Naive thymus-derived CD8-positive, alpha-beta T cell (primary cell): ENCODE measurements around the gene IQCE. TPM values are rescaled to one million over a fixed set of nuclear protein-coding genes. Genes with fewer than 3 reads are reported as not detected.
"Not testable (repeated sequence)": the region's sequence is repeated elsewhere in the genome, so short reads cannot be mapped to it uniquely, and the experiment has no call there.

Source experiments
- ATAC-seq, 2 donors: fragments of 150-1000 bp; cut with Tn5 transposase in 1 of 2; sonication (Bioruptor Pico), chemical (Tn5 transposase) in 1 of 2; 1 replicate in 1 of 2; 2 replicates in 1 of 2; pipeline ENCODE4 v1.10.0; 2021; ENCODE audit warnings: mild to moderate bottlenecking in 2 of 2, moderate library complexity in 2 of 2
- POLR2A ChIA-PET: fragments of 350-600 bp; sonication (Branson Sonifier 250); formaldehyde crosslinking; loops from one replicate; lab custom pipeline; 2021; ENCODE audit warnings: antibody characterized with exemption; lab: Charles Lee
- DNase-seq, 10 donors: peaks; one replicate each; pipeline versions ENCODE4 v3.0.0 to v3.0.0-alpha.2; 2020 to 2022
- H3K27ac Mint-ChIP-seq, 10 donors: one replicate each; pipeline ENCODE4 v1.8.0; 2020 to 2022; ENCODE audit warnings: mild to moderate bottlenecking in 10 of 10, mixed read lengths in 10 of 10, moderate library complexity in 4 of 10, inconsistent platforms in 1 of 10
- H3K27me3 Mint-ChIP-seq, 5 donors: one replicate each; pipeline ENCODE4 v1.8.0; 2021 to 2022; ENCODE audit warnings: mixed read lengths in 5 of 5
- H3K36me3 Mint-ChIP-seq, 3 donors: one replicate each; pipeline ENCODE4 v1.8.0; 2020 to 2022; ENCODE audit warnings: mixed read lengths in 3 of 3, mild to moderate bottlenecking in 2 of 3, inconsistent platforms in 1 of 3
- H3K4me1 Mint-ChIP-seq, 4 donors: one replicate each; pipeline ENCODE4 v1.8.0; 2021 to 2022; ENCODE audit warnings: mixed read lengths in 4 of 4
- H3K4me3 Mint-ChIP-seq, 10 donors: one replicate each; pipeline ENCODE4 v1.8.0; 2020 to 2022; ENCODE audit warnings: mild to moderate bottlenecking in 10 of 10, mixed read lengths in 10 of 10, moderate library complexity in 6 of 10, inconsistent platforms in 1 of 10
- H3K9me3 Mint-ChIP-seq, 9 donors: one replicate each; pipeline ENCODE4 v1.8.0; 2020 to 2022; ENCODE audit warnings: mixed read lengths in 9 of 9, mild to moderate bottlenecking in 3 of 9, inconsistent platforms in 1 of 9, moderate library complexity in 1 of 9
- polyA plus RNA-seq, 3 donors: library from polyadenylated mRNA; unstranded; fragments of 300-500 nt; fragmentation: Illumina TruSeq; gene quantifications; one replicate each; pipeline ENCODE4 v1.2.3, GENCODE V29; 2021
- total RNA-seq, 8 experiments: library from RNA in 2 of 8; stranded (reverse) in 2 of 8; gene quantifications; one replicate each; pipeline ENCODE4 v1.2.3 and lab custom pipeline; 2021 to 2026

IQCE gene
- total and polyA plus RNA-seq, 5 experiments from 2014 or later = 0.77 to 8.9 (median 2.2) TPM

DNA sequence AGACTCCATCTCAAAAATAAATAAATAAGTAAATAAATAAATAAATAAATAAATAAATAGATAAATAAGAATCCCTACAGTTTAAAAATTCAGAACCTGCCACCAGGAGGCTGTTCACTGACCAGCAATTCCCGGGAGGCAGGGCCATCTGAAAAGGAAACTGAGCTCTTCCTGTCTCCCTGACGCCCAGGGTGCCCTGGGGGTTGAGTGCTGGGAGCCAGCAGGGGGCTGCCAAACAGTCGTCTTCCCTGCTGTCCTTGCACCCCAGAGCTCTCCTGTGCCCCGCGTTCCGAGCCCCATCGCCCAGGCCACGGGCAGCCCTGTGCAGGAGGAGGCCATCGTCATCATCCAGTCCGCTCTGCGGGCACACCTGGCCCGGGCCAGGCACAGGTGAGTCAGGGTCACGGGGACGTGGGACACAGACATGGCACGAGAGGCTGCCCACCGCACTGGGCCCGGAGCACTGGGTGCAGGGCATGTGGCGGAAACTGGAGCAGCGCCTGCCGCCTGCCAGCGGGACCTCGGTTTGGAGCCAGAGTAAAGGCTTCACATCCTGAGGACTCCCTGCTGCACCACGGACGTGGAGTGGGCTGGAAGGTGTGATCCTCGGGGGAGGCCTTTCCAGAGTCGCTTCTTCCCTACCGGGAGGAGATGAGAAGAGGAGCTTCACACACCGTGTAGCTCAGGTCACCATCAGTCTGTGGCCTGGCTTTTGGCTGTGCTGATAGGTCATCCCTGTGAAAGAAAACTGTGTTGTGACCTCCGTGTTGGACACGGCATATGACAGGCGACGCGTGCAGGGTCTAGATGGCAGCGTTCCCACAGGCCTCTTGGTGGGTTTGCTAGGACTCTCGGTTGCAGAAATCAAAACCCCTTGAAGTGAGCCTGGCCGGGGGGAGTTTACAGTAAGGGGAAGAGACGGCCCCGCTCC, 47.1 kb downstream of the IQCE start:
- Mint-ChIP-seq H3K36me3 (peaks cover 0 to 3% (median 2%) of the 10 kb centered on the region in 3 donors), H3K27me3 (no peaks in the 10 kb centered on the region), H3K4me3 (no peak overlapping the region)

DNA sequence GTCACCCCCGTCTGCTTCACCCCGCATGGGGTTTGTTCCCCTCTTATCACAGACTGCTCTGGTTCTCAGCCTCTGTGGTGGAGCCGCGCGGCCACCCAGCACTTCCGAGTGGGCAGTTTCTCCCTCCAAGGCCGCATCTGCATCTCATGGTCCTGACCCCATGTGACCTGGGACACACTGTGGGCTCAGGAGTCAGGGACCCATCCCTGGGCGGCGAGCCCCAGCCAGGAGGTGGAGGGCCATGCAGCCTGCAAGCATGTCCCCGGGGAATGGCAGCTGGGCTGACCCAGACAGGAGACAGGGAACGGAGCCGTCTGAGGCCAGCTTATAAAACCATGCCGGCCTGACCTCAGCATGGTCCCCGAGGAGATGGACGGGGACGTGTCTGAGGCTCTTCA, 47.8 kb downstream of the IQCE start:
- POLR2A ChIA-PET = interaction anchor here (1.4 kb wide), 1 partner anchor 18 kb away, joined by 3 read pairs; no protein-coding TSS in a partner anchor
- H3K9me3 Mint-ChIP-seq = no peaks in the 10 kb centered on the region
- DNase-seq (no peak), ATAC-seq (no peak)
- no peak overlapping the region for H3K4me3 Mint-ChIP-seq
- H3K27ac Mint-ChIP-seq = no peak overlapping the region
- peaks cover 0 to 3% (median 2%) of the 10 kb centered on the region in 3 donors for H3K36me3 Mint-ChIP-seq
- H3K4me1 Mint-ChIP-seq = peaks cover 5 to 30% (median 9%) of the 10 kb centered on the region in 4 donors
- H3K27me3 Mint-ChIP-seq = no peaks in the 10 kb centered on the region

More for the DNA sequence above, 47.1 kb downstream of the IQCE start:
- DNase-seq (no peak), ATAC-seq (no peak)
- no peaks in the 10 kb centered on the region for H3K9me3 Mint-ChIP-seq
- H3K4me1 Mint-ChIP-seq = peaks cover 5 to 30% (median 9%) of the 10 kb centered on the region in 4 donors
- POLR2A ChIA-PET = interaction anchor here (0.6 kb wide), 1 partner anchor 37 kb away, joined by 7 read pairs; no protein-coding TSS in a partner anchor
- H3K27ac Mint-ChIP-seq = no peak overlapping the region

DNA sequence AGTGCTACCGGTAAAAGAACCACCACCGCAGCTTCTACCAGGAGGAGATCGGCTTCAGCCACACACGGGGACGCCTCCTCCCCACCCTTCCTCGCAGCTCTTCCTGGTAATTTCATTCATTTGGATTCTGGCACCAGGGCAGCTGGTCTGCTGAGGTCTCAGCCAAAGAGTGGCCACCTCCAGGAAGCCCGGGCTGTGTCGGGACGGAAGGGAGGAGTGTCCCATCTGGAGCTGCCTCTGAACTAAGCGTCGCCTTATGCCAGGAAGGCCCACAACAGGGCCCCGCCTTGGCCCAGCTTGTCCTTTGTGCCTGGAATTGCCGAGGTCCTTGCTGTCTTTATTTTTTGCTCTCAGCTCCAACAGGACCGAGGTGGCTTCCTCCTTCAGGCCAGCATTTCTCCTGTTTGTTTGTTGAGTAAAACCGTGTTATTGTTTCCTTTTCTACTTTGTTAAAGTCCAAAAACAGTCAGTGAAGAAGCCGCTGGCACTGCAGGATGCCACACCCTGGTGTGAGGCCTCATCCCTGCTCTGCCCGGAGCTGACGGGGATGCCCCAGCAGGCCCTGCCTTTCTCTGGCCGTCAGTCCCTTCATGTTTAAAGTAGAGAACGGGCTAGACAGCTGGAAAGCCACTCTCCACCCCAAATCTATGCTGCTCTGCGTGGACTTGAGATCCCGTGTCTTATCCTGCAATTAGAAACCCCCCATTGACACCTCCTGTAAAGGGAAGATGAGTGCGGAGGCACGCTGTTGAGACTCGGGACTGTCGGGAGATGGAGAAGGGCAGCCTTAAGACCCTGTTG, 48.5 kb downstream of the IQCE start:
- ATAC-seq = no peak
- Mint-ChIP-seq H3K27me3 (no peaks in the 10 kb centered on the region), H3K4me3 (peak overlapping the region in 3 of 10 donors; percentile 1 to 60 (median 5)), H3K27ac (peak overlapping the region in 2 of 10 donors; percentile 24 to 74), H3K36me3 (no peaks in the 10 kb centered on the region), H3K9me3 (no peaks in the 10 kb centered on the region), H3K4me1 (peaks cover 3 to 28% (median 9%) of the 10 kb centered on the region in 4 donors)
- DNase-seq = no peak
- POLR2A ChIA-PET = interaction anchor here (0.6 to 1.4 kb wide), 2 partner anchors 17 to 263 kb away, joined by 3 read pairs; no protein-coding TSS in a partner anchor

DNA sequence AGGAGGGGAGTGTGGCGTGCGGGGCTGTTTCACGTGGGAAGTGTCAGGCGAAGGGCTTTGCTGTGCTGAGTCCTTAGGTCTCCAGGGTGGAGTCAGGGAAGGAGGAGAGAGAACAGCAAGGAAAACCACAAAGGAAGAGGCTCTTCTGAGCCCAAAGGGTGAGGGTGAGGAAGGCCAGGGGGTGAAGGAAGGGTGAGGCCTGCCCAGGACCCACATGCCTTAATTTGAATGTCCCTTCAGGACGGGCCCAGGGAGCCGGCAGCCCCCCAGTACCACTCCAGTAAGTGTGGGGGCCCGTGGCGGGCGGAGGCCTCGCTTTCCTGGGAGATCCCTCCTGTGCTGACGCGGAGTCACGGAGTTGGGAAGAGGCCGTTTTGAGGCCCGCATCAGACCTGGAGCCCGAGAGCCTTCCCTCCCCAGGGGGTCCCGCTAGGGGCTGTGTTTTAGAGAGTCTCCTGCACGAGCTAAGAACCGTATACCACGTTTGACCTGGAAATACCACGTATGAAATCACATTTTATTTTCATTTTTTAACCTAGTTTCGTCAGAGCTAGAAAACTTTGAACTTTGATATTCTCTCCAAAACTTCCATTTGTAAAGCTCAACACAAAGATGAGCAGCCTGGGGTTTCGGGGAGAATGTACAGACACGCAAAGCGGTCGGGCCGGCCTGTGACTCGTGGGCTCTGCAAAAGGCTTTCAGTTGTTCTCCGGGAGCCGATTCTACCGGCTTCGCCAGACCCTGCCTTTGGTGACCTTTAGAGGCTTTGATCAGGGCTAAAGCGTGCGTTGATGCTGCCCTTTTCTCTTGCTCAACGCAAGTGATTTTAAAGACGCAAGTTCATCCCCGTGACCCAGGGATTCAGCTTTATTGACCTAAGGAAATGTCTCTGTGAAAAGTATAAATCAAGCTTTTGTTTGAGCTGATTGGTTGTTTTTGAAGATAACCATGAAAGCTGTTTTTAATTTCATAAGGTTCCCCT, 49.4 kb downstream of the IQCE start:
- Mint-ChIP-seq H3K27ac (peak overlapping the region in 3 of 10 donors; percentile 24 to 74 (median 63)), H3K36me3 (no peaks in the 10 kb centered on the region), H3K9me3 (no peaks in the 10 kb centered on the region), H3K4me3 (peak overlapping the region in 7 of 10 donors; percentile 5 to 77 (median 55)), H3K4me1 (peaks cover 3 to 24% (median 9%) of the 10 kb centered on the region in 4 donors), H3K27me3 (no peaks in the 10 kb centered on the region)
- ATAC-seq = no peak
- POLR2A ChIA-PET = interaction anchor here (0.7 to 1.4 kb wide), 3 partner anchors 16 to 84 kb away, joined by 3 to 6 read pairs (median 4); no protein-coding TSS in a partner anchor
- no peak for DNase-seq

DNA sequence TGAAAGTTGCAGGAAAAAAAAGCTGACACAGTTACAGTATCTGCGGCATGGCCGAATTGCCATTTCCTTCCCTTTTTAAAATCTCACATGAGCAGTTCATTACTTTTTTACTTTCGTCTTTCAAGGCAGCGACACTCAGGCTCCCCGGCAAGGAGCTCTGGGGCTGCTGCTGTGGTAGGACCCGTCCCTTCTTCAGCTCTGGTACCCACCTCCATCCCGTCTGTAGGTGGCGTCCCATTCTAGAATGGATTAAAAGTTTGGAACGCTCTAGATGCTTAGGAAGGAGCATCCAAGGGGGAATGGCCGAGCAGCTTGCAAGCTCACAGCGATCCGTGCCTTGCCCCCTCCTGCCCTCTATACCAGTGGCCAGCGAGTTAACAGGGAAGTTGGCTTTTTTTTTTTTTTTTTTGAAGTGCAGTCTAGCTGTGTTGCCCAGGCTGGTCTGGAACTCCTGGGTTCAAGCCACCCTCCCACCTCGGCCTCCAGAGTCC, 50.2 kb downstream of the IQCE start:
- Mint-ChIP-seq H3K9me3 (no peaks in the 10 kb centered on the region), H3K36me3 (no peaks in the 10 kb centered on the region), H3K4me1 (peaks cover 3 to 26% (median 9%) of the 10 kb centered on the region in 4 donors), H3K4me3 (peak overlapping the region in 9 of 10 donors; percentile 36 to 77 (median 63)), H3K27me3 (no peaks in the 10 kb centered on the region), H3K27ac (peak overlapping the region in 6 of 10 donors; percentile 12 to 85 (median 54))
- POLR2A ChIA-PET = interaction anchor here (0.6 to 1.1 kb wide), 3 partner anchors 59 to 189 kb away, joined by 4 to 6 read pairs (median 6); no protein-coding TSS in a partner anchor
- ATAC-seq (peak; percentile 79 to 81), DNase-seq (peak in 7 of 10 donors; percentile 9 to 40 (median 24))

DNA sequence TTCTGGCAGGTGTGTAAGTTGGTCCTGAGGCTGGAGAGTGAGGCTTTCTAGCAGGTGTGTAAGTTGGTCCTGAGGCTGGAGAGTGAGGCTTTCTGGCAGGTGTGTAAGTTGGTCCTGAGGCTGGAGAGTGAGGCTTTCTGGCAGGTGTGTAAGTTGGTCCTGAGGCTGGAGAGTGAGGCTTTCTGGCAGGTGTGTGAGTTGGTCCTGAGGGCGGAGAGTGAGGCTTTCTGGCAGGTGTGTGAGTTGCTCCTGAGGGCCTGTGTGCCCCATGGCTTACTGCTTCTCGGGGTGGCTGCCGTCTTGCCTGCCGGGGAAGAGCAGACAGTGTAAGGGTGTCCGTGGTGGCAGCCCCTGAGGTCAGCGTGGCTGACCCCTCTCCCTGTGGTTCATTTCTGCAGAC, 50.9 kb downstream of the IQCE start:
- H3K36me3 Mint-ChIP-seq, DNase-seq, H3K9me3 Mint-ChIP-seq, ATAC-seq, H3K4me3 Mint-ChIP-seq, H3K27ac Mint-ChIP-seq, H3K27me3 Mint-ChIP-seq: not testable (repeated sequence)
- POLR2A ChIA-PET = interaction anchor here (0.6 to 1.1 kb wide), 2 partner anchors 86 to 190 kb away, joined by 4 to 6 read pairs; no protein-coding TSS in a partner anchor
- peaks cover 3 to 31% (median 9%) of the 10 kb centered on the region in 4 donors for H3K4me1 Mint-ChIP-seq

DNA sequence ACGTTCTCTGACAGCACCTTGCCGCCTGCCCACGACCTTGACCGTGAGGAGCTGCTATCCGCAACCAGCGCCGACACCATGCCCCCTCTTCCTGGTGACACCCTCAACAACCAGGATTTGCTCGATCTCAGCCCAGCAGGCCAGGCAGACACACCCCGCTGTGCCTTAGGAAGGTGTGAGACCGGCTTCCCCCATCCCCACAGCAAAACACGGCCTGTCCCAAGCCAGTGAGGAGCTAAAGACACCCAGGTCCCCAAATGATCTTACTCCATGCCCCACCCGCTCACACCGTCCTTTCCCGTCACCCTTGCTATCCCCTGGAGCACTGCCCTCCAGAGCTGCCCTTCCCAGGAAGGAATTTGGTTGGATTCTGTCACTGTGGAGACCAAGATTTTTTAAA, 51.7 kb downstream of the IQCE start:
- H3K9me3 Mint-ChIP-seq = no peaks in the 10 kb centered on the region
- H3K27me3 Mint-ChIP-seq = no peaks in the 10 kb centered on the region
- H3K27ac Mint-ChIP-seq = no peak overlapping the region
- peaks cover 3 to 31% (median 9%) of the 10 kb centered on the region in 4 donors for H3K4me1 Mint-ChIP-seq
- POLR2A ChIA-PET = no interaction called here
- DNase-seq = no peak
- no peak overlapping the region for H3K4me3 Mint-ChIP-seq
- H3K36me3 Mint-ChIP-seq = no peaks in the 10 kb centered on the region
- ATAC-seq = no peak

DNA sequence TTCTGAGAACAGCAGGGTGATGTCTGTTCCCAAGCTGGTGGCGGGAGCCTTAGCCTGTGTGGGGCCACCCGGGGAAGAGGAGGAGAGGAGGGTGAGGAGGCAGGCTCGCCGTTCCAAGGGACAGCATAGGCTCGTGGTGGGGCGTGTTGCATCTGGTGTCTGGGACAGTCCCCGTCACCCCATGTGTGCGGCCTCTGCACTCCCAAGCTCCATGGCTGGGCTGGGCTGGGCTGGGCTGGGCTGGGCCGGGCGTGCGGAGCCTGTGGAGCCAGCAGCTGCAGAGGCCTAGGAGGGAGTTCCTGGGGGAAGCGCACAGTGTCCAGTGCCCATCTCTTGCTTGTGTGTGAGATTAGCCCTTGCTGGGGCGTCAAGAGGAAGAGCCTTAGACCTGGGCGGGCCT, 52.1 kb downstream of the IQCE start:
- POLR2A ChIA-PET = no interaction called here
- no peak for DNase-seq

DNA sequence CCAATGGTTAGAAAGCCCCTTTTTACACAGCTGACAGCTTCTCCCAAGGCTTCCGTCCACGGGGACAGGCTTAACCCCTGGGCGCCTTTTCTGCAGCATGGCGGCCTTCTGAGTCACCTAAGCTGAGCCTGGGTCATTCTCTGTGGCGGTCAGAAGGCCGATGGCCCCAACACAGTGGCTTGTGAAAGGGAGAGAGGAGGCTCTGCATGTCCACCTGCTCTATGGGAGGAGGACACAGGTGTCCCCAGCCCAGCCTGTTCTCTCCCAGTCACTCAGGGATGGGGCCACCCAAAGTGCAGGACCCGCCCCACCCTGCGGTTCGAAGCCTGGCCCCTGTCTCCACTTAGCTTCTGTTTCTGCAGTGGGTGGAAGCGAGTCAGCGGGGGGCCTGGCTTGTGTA, 52.6 kb downstream of the IQCE start:
- ATAC-seq (no peak), DNase-seq (no peak)
- POLR2A ChIA-PET = no interaction called here
- Mint-ChIP-seq H3K27ac (no peak overlapping the region), H3K4me1 (peaks cover 3 to 31% (median 9%) of the 10 kb centered on the region in 4 donors), H3K36me3 (no peaks in the 10 kb centered on the region), H3K27me3 (no peaks in the 10 kb centered on the region), H3K4me3 (no peak overlapping the region), H3K9me3 (no peaks in the 10 kb centered on the region)

More for the DNA sequence above, 52.1 kb downstream of the IQCE start:
- H3K27ac Mint-ChIP-seq = no peak overlapping the region
- ATAC-seq = no peak
- H3K36me3 Mint-ChIP-seq = no peaks in the 10 kb centered on the region
- no peaks in the 10 kb centered on the region for H3K9me3 Mint-ChIP-seq
- no peaks in the 10 kb centered on the region for H3K27me3 Mint-ChIP-seq
- no peak overlapping the region for H3K4me3 Mint-ChIP-seq
- peaks cover 3 to 31% (median 9%) of the 10 kb centered on the region in 4 donors for H3K4me1 Mint-ChIP-seq

DNA sequence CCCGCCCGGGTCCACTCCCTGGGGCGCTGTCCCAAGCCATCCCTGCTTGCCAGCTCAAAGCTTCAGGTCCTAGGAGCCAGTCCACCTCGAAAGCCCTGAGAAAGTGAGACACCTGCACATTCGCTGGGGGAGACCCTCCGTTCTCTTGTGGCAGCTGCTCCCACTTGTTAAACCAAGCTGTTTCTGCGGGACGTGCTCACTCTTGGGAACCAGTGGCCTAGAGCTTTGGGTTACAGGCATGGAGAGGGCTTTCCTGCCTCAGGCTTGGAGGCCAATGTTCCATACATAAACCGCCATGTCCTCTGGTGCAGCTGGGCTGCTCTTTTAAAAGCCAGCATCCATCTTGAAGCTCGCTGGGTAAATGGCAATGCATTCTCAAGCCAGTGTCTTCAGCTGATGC, 53.1 kb downstream of the IQCE start:
- H3K4me3 Mint-ChIP-seq = no peak overlapping the region
- H3K27me3 Mint-ChIP-seq = no peaks in the 10 kb centered on the region
- POLR2A ChIA-PET = no interaction called here
- ATAC-seq (no peak), DNase-seq (no peak)
- no peaks in the 10 kb centered on the region for H3K9me3 Mint-ChIP-seq
- H3K27ac Mint-ChIP-seq = no peak overlapping the region
- H3K36me3 Mint-ChIP-seq = no peaks in the 10 kb centered on the region
- H3K4me1 Mint-ChIP-seq = peaks cover 3 to 31% (median 9%) of the 10 kb centered on the region in 4 donors

DNA sequence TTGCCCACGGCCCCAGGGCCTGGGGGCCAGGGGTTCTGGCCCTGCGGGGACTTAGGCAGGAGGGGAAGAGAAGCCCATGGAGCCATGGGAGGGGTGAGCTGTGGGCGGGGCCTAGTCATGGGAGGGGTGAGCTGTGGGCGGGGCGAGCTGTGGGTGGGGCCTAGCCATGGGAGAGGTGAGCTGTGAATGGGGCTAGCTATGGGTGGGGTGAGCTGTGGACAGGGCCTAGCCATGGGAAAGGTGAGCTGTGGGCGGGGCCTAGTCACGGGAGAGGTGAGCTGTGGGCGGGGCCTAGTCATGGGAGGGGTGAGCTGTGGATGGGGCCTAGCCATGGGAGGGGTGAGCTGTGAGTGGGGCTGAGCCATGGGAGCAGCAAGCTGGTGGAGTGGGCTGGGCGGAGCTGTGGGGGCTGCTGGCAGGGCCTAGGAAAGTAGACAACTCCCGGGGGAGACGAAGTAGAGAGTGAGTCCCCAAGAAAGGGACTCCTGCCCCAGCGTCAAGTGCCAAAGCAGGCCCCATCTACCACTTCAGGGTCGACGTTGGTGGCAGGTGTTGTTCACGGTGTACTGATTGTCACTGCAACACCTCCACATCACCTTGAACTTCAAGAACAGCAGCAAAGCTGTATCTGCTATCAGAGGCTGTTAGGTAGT, 53.8 kb downstream of the IQCE start:
- POLR2A ChIA-PET = no interaction called here
- ATAC-seq (no peak), DNase-seq (no peak)
- Mint-ChIP-seq H3K36me3 (no peaks in the 10 kb centered on the region), H3K9me3 (no peaks in the 10 kb centered on the region), H3K27ac (no peak overlapping the region), H3K4me3 (no peak overlapping the region), H3K27me3 (no peaks in the 10 kb centered on the region), H3K4me1 (peaks cover 3 to 28% (median 9%) of the 10 kb centered on the region in 4 donors)
